H7 (cell line): Measurements from ENCODE around the gene CADM2. TPM values are rescaled to one million over a fixed set of nuclear protein-coding genes. Genes with fewer than 3 reads are reported as not detected.

Source experiments
- DNase-seq: peaks from one replicate; pipeline ENCODE4 v3.0.0; 2012
- H3K27me3 ChIP-seq: 2 replicates; pipeline ENCODE4 v1.6.0; 2011; ENCODE audit warnings: mild to moderate bottlenecking, low read length; ENCODE audit not compliant: control insufficient read depth, insufficient read depth
- H3K36me3 ChIP-seq: replicated peaks from 2 replicates; pipeline ENCODE4 v1.5.1; 2011; ENCODE audit warnings: low read length; ENCODE audit not compliant: control insufficient read depth, insufficient read depth
- H3K4me3 ChIP-seq: 2 replicates; pipeline ENCODE4 v1.5.1; 2011; ENCODE audit warnings: low read depth, mild to moderate bottlenecking, control low read depth, low read length, moderate library complexity; ENCODE audit not compliant: insufficient read depth
- total RNA-seq: library from RNA; depleted of rRNA; stranded (reverse); fragments of >200 nt; shearing (Covaris generic); gene quantifications from 2 replicates; pipeline ENCODE4 v1.2.3, GENCODE V29; 2014

CADM2 gene
- total RNA-seq, 1 experiment from 2014 or later: 2.7 TPM

- DNase-seq: no peak
These were observed 44.7 kb downstream of the CADM2 start for GRCh38 chr3:85003479-85003878.

GRCh38 chr3:85004147-85004546, 45.4 kb downstream of the CADM2 start:
- no peak for DNase-seq
- H3K27me3 ChIP-seq: no peaks in the 10 kb centered on the region
- H3K4me3 ChIP-seq: no peak overlapping the region
- H3K36me3 ChIP-seq: no peaks in the 10 kb centered on the region

More at GRCh38 chr3:85003479-85003878, 44.7 kb downstream of the CADM2 start:
- no peak overlapping the region for H3K4me3 ChIP-seq
- no peaks in the 10 kb centered on the region for H3K36me3 ChIP-seq
- H3K27me3 ChIP-seq: no peaks in the 10 kb centered on the region

DNA sequence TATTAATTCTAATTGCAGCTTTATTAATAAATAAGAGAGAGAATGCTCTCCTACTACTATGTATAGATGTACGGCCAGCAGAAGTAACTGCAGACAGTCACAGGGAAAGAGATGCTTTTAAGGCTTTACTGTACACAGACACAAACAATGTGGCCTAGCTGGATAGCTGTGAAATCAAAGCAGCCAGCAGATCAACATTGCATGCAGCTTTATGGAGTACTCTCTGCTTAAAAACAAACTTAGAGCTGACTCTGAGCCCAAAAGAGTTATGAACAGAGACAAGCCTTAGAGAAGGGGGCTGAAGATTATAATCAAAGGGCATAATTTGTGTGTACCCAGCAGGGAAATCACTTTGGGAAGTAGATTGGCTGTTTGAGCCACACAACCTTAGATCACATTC, 47.2 kb downstream of the CADM2 start:
- Histone ChIP-seq H3K36me3 (no peaks in the 10 kb centered on the region), H3K27me3 (no peaks in the 10 kb centered on the region), H3K4me3 (no peak overlapping the region)
- no peak for DNase-seq

GRCh38 chr3:85007195-85008094, 48.7 kb downstream of the CADM2 start:
- Histone ChIP-seq H3K4me3 (no peak overlapping the region), H3K27me3 (no peaks in the 10 kb centered on the region), H3K36me3 (no peaks in the 10 kb centered on the region)
- no peak for DNase-seq

- DNase-seq: no peak
- Histone ChIP-seq H3K36me3 (no peaks in the 10 kb centered on the region), H3K27me3 (no peaks in the 10 kb centered on the region), H3K4me3 (no peak overlapping the region)
These were observed 62.0 kb downstream of the CADM2 start for GRCh38 chr3:85020828-85021227.

DNA sequence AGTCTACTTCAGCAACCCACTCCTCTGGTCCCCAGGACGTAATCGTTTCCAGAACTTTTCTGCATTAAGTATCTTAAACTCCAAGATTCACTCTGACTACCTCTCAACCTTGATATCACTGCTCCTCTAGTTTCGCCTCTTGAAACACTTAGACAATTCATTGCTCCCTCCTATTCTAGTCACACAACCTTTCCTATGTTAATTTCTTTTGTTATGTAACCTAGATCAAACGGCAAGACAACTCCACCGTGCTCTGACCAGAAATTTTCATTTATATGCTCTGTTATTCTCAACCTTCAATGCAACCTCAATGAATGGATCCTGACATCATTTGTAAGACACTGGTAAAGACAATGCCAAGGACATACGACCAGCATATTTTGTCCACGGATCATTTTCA, 71.3 kb downstream of the CADM2 start:
- no peak for DNase-seq

DNA sequence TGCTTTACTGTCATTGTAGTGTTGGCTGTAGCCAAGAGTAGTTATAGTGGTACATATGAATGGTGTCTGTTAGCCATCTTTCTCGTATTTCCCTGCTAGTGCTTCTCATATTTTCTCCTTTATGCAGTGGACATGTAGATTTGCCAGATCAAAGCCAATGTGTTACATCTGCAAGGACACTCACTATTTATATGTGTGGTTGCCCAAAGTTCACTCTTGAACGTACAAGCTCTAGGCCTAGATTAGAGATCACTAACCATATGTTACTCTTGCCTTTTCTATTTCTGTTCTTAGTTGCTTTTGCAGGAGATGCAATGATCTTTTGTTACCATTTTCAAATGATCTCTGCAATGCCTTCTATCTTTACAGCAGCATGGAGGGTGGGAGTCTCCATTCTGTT, 78.4 kb downstream of the CADM2 start:
- no peaks in the 10 kb centered on the region for H3K27me3 ChIP-seq
- no peak for DNase-seq
- no peaks in the 10 kb centered on the region for H3K36me3 ChIP-seq
- H3K4me3 ChIP-seq: no peak overlapping the region

More for the DNA sequence above, 71.3 kb downstream of the CADM2 start:
- Histone ChIP-seq H3K27me3 (no peaks in the 10 kb centered on the region), H3K4me3 (no peak overlapping the region), H3K36me3 (no peaks in the 10 kb centered on the region)

DNA sequence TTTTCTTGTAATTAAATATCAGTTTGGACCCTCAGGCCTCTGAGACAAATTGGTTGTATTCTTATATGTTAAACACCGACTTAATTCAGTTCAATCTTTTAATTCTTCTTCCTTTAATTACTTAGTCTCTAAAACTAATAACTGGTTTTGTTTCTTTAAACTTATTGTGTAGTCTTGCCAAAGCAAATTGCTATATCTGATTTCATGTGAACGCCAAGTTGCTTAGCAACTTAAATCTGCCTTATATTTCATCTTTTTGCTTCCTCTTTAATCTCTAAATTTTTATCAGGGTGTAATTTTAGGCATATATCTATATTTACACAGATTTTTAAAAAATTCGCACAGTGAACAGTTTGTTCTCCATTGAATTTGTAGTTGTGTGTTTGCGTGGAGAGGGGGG, 82.2 kb downstream of the CADM2 start:
- H3K4me3 ChIP-seq: no peak overlapping the region
- DNase-seq: no peak
- H3K36me3 ChIP-seq: no peaks in the 10 kb centered on the region
- H3K27me3 ChIP-seq: no peaks in the 10 kb centered on the region

DNA sequence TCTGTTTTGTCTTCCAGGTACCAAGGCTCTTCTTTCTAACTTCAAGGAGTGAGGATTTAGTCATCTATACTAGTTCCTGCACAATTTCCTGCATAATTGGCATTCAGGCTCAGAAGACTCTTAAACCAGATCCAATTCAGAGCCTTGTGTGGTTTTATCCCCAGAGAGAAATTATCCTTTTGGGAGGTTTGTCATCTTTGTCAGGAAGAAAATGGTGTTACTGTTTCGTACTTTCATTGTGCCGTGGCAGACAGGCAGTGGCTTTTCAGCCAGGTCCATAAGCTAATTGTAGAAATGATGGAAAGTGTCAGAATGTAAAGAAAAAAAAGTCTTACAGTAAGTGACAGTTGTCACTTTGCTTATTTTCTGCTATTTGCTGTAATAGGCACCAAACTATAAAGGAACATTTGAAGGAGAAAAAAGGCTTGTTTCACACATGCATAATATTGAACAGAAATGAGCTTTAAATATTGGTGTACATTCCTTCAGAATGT, 82.8 kb downstream of the CADM2 start:
- DNase-seq: no peak
- H3K4me3 ChIP-seq: no peak overlapping the region
- no peaks in the 10 kb centered on the region for H3K27me3 ChIP-seq
- H3K36me3 ChIP-seq: no peaks in the 10 kb centered on the region

DNA sequence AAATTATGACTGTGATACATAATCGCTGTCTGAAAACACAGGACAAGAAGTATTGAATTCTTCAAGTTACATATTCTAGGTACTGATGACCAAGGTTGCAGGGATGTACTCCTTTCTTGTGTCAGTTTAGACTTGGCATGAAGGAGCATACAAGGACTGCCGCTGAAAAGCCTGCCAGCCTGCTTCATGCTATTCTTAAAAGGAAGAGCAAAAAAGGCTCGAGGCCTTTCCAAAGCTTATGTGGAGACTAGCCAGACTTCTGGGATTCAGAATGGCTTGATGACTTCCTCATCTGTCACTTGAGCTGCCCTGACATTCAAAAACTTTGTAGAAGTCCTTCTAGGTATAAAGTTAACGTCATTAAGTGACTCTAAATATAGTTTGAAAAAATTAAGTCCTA, 92.0 kb downstream of the CADM2 start:
- DNase-seq: no peak

DNA sequence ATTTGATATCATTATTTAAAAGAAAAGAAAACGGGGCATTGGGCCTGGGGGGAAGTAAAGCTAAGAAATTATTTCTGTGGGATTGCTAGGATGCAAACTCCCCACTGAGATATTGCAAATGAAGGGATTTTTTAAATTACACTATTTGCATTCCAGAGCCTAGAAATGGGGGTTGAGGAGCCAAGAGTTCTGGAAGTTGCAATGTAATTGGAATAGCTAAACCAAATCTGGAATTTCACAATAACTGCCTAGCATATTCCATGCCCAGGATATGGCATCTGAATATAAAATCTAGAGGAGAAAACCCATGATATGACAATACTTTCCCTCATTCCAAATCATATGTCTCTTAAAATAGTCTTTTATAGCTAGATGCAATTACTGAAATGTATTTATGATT, 93.0 kb downstream of the CADM2 start:
- Histone ChIP-seq H3K36me3 (no peaks in the 10 kb centered on the region), H3K27me3 (no peaks in the 10 kb centered on the region), H3K4me3 (no peak overlapping the region)
- DNase-seq: no peak

More for the DNA sequence above, 92.0 kb downstream of the CADM2 start:
- H3K4me3 ChIP-seq: no peak overlapping the region
- H3K27me3 ChIP-seq: no peaks in the 10 kb centered on the region
- H3K36me3 ChIP-seq: no peaks in the 10 kb centered on the region

DNA sequence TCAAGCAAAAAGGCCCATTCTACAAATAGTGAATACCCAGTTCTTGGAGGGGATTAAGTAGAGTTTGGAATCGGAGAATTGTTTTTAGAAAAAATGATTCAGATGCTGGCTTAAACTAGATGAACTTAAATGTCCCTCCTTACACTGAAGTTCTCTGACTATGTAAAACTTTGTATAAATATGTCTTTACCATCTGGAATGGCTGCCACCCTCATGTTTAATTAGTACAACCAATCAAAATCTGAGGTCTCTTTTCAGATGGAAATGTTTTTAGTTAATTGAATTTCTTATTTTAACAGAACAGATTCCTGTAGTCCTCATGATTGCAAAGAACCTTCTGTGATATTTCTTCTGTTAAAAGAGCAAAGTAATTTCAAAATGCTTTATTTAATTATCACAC, 94.8 kb downstream of the CADM2 start:
- Histone ChIP-seq H3K4me3 (no peak overlapping the region), H3K27me3 (no peaks in the 10 kb centered on the region), H3K36me3 (no peaks in the 10 kb centered on the region)
- no peak for DNase-seq

GRCh38 chr3:85054579-85054978, 95.8 kb downstream of the CADM2 start:
- Histone ChIP-seq H3K27me3 (no peaks in the 10 kb centered on the region), H3K36me3 (no peaks in the 10 kb centered on the region), H3K4me3 (no peak overlapping the region)
- no peak for DNase-seq

DNA sequence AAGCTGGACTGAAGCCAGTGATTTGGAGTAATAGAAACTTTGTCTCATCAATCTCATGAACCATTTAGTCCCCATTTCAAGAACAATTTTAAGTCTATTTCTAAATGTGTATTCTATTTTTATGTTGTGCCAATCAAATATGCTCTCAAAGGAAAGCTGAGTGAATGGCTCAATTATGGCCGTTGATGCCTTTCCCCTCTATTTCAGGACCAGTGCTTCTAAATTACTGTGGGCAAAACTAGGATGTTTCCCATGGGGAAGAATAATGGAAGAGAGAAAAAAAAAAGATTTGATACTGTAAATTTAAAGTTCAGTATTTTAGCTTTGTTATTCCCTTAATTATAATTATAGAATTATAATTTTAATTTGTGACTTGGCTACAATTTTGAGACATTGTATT, 110.1 kb downstream of the CADM2 start:
- no peak for DNase-seq
- H3K36me3 ChIP-seq: no peaks in the 10 kb centered on the region
- H3K4me3 ChIP-seq: no peak overlapping the region
- H3K27me3 ChIP-seq: no peaks in the 10 kb centered on the region

GRCh38 chr3:85074003-85074402, 115.2 kb downstream of the CADM2 start:
- Histone ChIP-seq H3K4me3 (no peak overlapping the region), H3K36me3 (no peaks in the 10 kb centered on the region), H3K27me3 (no peaks in the 10 kb centered on the region)
- DNase-seq: no peak
